Pancreas (tissue), 10 donors: ENCODE data around the gene RFX3. TPM values are rescaled to one million over a fixed set of nuclear protein-coding genes. Genes with fewer than 3 reads are reported as not detected.

Source experiments
- ATAC-seq, 4 donors: fragments of 200-7000 bp; cut with Tn5 transposase; one replicate each; pipeline versions ENCODE4 v1.8.0 to v1.9.1; 2020; ENCODE audit warnings: mild to moderate bottlenecking in 4 of 4, moderate library complexity in 4 of 4
- DNase-seq, 6 donors: peaks; one replicate each; pipeline ENCODE4 v3.0.0-alpha.2; 2020
- FAIRE-seq: peaks from 2 replicates; lab custom pipeline; 2012; peaks lifted over from hg19 to GRCh38; lab: Jason Lieb, UNC
- H3K27ac ChIP-seq, 4 donors: fragments of 200-600 bp; sonication (generic); 1 replicate in 3 of 4; 2 replicates in 1 of 4; pipeline versions ENCODE4 v1.5.0 to v1.8.0; 2020
- H3K27me3 ChIP-seq, 4 donors: fragments of 200-600 bp; one replicate each; pipeline ENCODE4 v1.8.0; 2021
- H3K36me3 ChIP-seq, 3 donors: fragments of 200-600 bp; sonication (generic) in 1 of 3; one replicate each; pipeline versions ENCODE4 v1.5.0 to v1.8.0; 2020 to 2021
- H3K4me1 ChIP-seq, 3 donors: fragments of 200-600 bp; one replicate each; pipeline ENCODE4 v1.8.0; 2021
- H3K4me3 ChIP-seq, 4 donors: fragments of 200-600 bp; sonication (generic) in 2 of 4; one replicate each; pipeline versions ENCODE4 v1.5.0 to v1.8.0; 2020 to 2021
- H3K9me3 ChIP-seq, 4 donors: fragments of 200-600 bp; one replicate each; pipeline ENCODE4 v1.8.0; 2021
- CTCF ChIP-seq, 4 donors: fragments of 200-600 bp; sonication (generic) in 3 of 4; IDR thresholded peaks; one replicate each; pipeline versions ENCODE4 v1.5.0 to v1.8.0; 2021; ENCODE audit warnings: antibody characterized with exemption in 4 of 4
- WGBS, 2 donors: extraction: QIAGEN DNeasy Blood & Tissue Kit; methylation state at CpG; one replicate each; pipeline ENCODE4 v1.1.7; 2013; 5-methylcytosine and 5-hydroxymethylcytosine counted together
- intact Hi-C, 3 donors: fragments of 100-400 bp; cut with DNase I; formaldehyde crosslinking; loops; one replicate each; pipeline versions ENCODE4 v1.11.1 to v1.14.2; 2022
- polyA plus RNA-seq, 2 donors: library from polyadenylated mRNA; stranded (reverse); fragments of 200-250 nt; gene quantifications; one replicate each; pipeline ENCODE4 v1.2.3, GENCODE V29; 2013
- total RNA-seq, 6 donors: library from RNA; stranded (reverse); fragmentation: NEBNext Ultra II Directional in 4 of 6; extraction: Animal tissue kit (Norgen Biotek cat#: 25700) in 4 of 6; gene quantifications; one replicate each; pipeline versions ENCODE4 v1.2.1 to v1.2.4, GENCODE V29; 2021 to 2023
- donor health status: healthy with polysubstance abuse.
- donor health status: DM: no; HTN: no; CAD: no; lungs with moderate emphysema.
- donor health status: DM: no; HTN: no; CAD: no.
- donor health status: control.
- donor health status: control.
- donor health status: Bipolar disorder and iron deficiency.
- donor health status: DM: yes; HTN: yes; CAD: no.
- donor health status: DM: no; HTN: no; CAD: no.
- donor health status: DM: no; HTN: no; CAD: no.
- donor health status: DM: yes; HTN: yes; CAD: no.

Gene RFX3
- total and polyA plus RNA-seq, 8 donors: 1.2 to 12.2 (median 5.0) TPM

DNA sequence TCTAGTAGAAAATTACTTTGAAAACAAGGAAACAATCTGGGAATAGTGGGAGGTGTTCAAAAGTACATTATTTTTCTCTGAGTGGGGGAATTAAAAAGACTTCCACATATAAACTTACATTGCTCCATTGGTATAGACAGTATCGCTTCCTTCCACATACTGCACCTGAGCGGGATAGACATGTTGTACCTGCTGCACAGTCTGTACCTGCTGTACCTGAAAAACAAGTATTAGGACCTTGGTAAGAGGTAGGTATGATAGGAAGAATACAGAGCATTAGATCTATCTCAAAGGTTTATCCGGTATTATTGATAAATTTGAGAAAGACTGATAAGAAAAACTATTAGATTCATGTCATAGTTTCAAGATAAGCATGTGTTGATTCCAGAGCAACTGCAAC lies 179.3 kb downstream of the RFX3 start:
- H3K4me1 ChIP-seq: no peaks in the 10 kb centered on the region
- no peaks in the 10 kb centered on the region for H3K27me3 ChIP-seq
- no peak overlapping the region for H3K4me3 ChIP-seq
- FAIRE-seq (no peak), ATAC-seq (peak in 3 of 4 donors; percentile 34 to 93 (median 67)), DNase-seq (no peak)
- TF ChIP-seq CTCF (IDR thresholded peaks at IDR 0.05): no peak
- H3K36me3 ChIP-seq: no peaks in the 10 kb centered on the region
- H3K9me3 ChIP-seq: no peaks in the 10 kb centered on the region
- H3K27ac ChIP-seq: no peak overlapping the region
- WGBS, 2 donors: 52 to 53% methylated on average over 3 of the region's 3 CpGs
- intact Hi-C loops: no loop called here

DNA sequence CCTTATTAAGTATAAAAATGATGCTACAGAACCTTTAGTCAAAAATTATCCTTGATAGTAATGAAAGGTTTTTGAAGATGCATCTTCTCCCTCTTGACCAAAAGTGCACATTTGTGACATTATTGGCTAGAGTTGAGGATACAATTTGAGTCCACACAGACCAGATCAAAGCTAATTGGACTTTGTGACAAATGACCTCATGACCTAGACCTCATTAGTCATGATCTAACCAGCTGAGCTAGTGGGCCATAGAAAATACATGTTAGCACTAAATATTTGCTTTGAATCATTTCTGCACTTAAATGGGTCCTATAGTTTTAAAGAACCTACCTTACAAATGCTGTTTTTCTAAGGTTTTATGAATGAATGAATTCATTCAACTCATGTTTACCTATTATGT lies 182.1 kb downstream of the RFX3 start:
- Histone ChIP-seq H3K9me3 (no peaks in the 10 kb centered on the region), H3K27ac (no peak overlapping the region), H3K4me3 (no peak overlapping the region), H3K36me3 (no peaks in the 10 kb centered on the region), H3K4me1 (no peaks in the 10 kb centered on the region), H3K27me3 (no peaks in the 10 kb centered on the region)
- ATAC-seq (peak in 1 of 4 donors; percentile 13), FAIRE-seq (no peak), DNase-seq (no peak)
- intact Hi-C loops: no loop called here
- TF ChIP-seq CTCF (IDR thresholded peaks at IDR 0.05): no peak

DNA sequence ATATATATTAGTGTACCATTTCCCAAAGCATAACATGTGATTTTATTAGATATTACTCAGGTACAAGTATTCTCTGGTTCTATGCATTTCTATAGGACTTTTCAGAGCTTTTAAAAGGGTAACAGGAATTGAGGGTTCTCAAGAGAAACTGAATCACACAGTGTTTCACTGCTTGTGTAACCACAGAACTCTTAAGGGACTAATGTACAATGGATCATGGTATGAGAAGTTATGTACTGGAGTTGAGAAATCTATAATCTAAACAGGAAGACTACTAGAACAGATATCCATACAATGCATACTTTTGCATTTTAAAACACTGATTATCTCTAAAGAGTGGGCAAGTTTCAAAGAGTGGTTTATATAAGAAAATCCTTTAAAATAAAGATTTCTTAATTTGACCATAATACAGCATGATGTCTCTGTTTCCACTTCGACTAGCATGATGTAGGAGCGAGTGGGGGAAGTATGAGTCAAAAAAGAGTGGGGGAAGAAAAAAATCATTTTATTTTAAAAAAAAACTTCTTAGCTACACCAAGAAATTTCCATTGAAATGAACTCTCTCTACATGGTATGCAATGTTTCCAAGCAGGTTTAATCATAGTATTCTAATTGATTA lies 183.5 kb downstream of the RFX3 start:
- ATAC-seq (no peak), FAIRE-seq (no peak), DNase-seq (no peak)
- Histone ChIP-seq H3K9me3 (no peaks in the 10 kb centered on the region), H3K4me1 (peaks cover 0 to 3% (median 0%) of the 10 kb centered on the region in 3 donors), H3K27ac (no peak overlapping the region), H3K4me3 (no peak overlapping the region), H3K36me3 (no peaks in the 10 kb centered on the region), H3K27me3 (no peaks in the 10 kb centered on the region)
- intact Hi-C loops: no loop called here
- no peak for TF ChIP-seq CTCF (IDR thresholded peaks at IDR 0.05)
- 71 to 72% methylated on average over 2 of the region's 2 CpGs for WGBS, 2 donors

DNA sequence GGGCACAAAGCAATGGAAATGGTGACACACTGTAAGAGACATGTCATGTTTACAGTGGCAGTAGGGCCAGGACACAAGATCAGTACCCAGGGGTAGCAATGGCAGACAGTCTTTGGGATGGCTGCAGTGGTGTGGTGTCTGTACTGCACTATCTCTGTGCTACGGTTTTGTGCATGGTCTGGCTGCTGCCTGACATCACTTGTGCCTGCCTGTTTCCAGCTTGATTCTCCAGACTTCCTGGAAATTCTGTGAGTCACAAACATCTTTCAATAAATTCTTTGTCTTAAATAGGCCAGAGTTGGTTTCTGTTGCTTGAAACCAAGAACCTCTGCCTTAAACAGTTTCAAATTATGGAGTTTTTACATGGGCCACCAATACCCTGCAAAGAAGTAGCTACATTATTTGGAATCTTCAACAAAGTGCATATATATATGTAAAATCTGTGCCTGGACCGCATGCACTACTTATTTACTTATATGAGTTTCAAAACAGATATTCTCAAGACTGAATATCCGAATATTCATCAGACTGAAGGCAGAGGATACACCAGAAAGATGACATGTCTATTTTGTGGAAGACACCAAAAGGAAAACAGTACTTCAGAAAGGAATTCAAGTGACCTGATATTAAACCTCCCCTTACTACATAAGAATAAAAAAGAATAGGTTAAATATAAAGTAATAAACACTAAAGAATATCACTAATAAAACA lies 188.1 kb downstream of the RFX3 start:
- Histone ChIP-seq H3K27ac (peak overlapping the region in 2 of 4 donors; percentile 32 to 62), H3K4me1 (peaks cover 0 to 4% (median 0%) of the 10 kb centered on the region in 3 donors), H3K27me3 (no peaks in the 10 kb centered on the region), H3K36me3 (no peaks in the 10 kb centered on the region), H3K9me3 (no peaks in the 10 kb centered on the region), H3K4me3 (no peak overlapping the region)
- peak in 3 of 4 donors; percentile 43 to 91 (median 90) for ATAC-seq
- intact Hi-C loops: loop anchor here in 1 of 3 donors (10.0 kb wide), 1 partner anchor 107 kb away; no protein-coding TSS in a partner anchor
- TF ChIP-seq CTCF (IDR thresholded peaks at IDR 0.05): no peak
- 77 to 87% methylated on average over 3 of the region's 3 CpGs for WGBS, 2 donors
- no peak for FAIRE-seq
- DNase-seq: no peak

DNA sequence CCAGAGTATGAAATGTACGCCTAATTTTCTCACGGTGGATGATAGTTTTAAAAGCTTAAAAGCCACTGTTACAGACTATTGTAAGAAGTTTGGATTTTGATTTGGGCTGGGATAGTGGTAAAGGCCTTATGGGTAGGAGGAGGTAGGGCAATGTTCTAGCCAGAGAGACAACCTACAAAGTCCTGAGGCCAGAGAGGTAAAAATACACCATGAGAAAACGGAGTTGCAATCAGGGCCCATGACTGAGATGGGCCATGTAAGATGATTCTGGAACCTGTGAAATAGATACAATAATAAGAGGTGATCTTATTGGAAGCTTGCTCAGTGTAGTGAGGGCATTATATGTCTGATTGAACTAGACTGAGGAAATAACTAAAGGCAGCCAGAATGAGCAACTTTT lies 188.8 kb downstream of the RFX3 start:
- DNase-seq: no peak
- Histone ChIP-seq H3K27ac (peak overlapping the region in 2 of 4 donors; percentile 32 to 62), H3K4me1 (peaks cover 0 to 4% (median 0%) of the 10 kb centered on the region in 3 donors), H3K9me3 (no peaks in the 10 kb centered on the region), H3K27me3 (no peaks in the 10 kb centered on the region), H3K4me3 (no peak overlapping the region), H3K36me3 (no peaks in the 10 kb centered on the region)
- intact Hi-C loops: loop anchor here in 1 of 3 donors (10.0 kb wide), 1 partner anchor 108 kb away; no protein-coding TSS in a partner anchor
- no peak for ATAC-seq
- no peak for FAIRE-seq
- no peak for TF ChIP-seq CTCF (IDR thresholded peaks at IDR 0.05)
- WGBS, 2 donors: 73 to 76% methylated on average over 3 of the region's 3 CpGs
